ENCODE results near the gene AHNAK.

AHNAK gene

GRCh38 chr11:62548545-62549335 is 2.1 kb upstream of the AHNAK start:
- no peak for DNase-seq

GRCh38 chr11:62547691-62548281 is 1.2 kb upstream of the AHNAK start:
- no peak for DNase-seq

- DNase-seq, result peak in 1 of 2 donors; percentile 16
Measured at GRCh38 chr11:62546929-62547625, 471 bp upstream of the AHNAK start.

GRCh38 chr11:62545437-62546243 is 966 bp downstream of the AHNAK start:
- peak; percentile 77 to 88 for DNase-seq

- peak; percentile 33 to 53 for DNase-seq
Measured at GRCh38 chr11:62544581-62545436, 1.8 kb downstream of the AHNAK start.

GRCh38 chr11:62543680-62544444 is 2.7 kb downstream of the AHNAK start:
- no peak for DNase-seq

- peak; percentile 79 to 84 for DNase-seq
Measured at GRCh38 chr11:62542750-62543567, 3.6 kb downstream of the AHNAK start.

GRCh38 chr11:62542111-62542745 is 4.4 kb downstream of the AHNAK start:
- no peak for DNase-seq

GRCh38 chr11:62540804-62541701 is 5.6 kb downstream of the AHNAK start:
- peak; percentile 56 to 58 for DNase-seq

GRCh38 chr11:62539238-62539925 is 7.2 kb downstream of the AHNAK start:
- peak; percentile 58 to 71 for DNase-seq

- DNase-seq, result no peak
Measured at GRCh38 chr11:62538470-62539237, 8.0 kb downstream of the AHNAK start.

GRCh38 chr11:62536301-62536957 is 10.2 kb downstream of the AHNAK start:
- DNase-seq, result no peak

GRCh38 chr11:62535802-62536201 is 10.8 kb downstream of the AHNAK start:
- DNase-seq, result no peak

- DNase-seq, result no peak
Measured at GRCh38 chr11:62534779-62535545, 11.6 kb downstream of the AHNAK start.

GRCh38 chr11:62532096-62532495 is 14.5 kb downstream of the AHNAK start:
- DNase-seq, result no peak

All from inflammatory macrophage (primary cell).